Mesendoderm (in vitro differentiated cells): Measurements from ENCODE around the gene CRHR2.

Source experiments
- DNase-seq: peaks from one replicate; pipeline ENCODE4 v3.0.0; 2013
- H2AK5ac ChIP-seq: 2 replicates; pipeline ENCODE4 v1.6.1; 2013; ENCODE audit warnings: low read length, inconsistent platforms
- H2BK120ac ChIP-seq: 2 replicates; pipeline ENCODE4 v1.6.1; 2013; ENCODE audit warnings: low read depth, mild to moderate bottlenecking, low read length, moderate library complexity, mixed read lengths
- H2BK15ac ChIP-seq: replicated peaks from 2 replicates; pipeline ENCODE4 v1.6.1; 2013; ENCODE audit warnings: low read depth, mild to moderate bottlenecking, moderate library complexity
- H2BK5ac ChIP-seq: 2 replicates; pipeline ENCODE4 v1.6.1; 2013; ENCODE audit warnings: low read length, inconsistent platforms
- H3K18ac ChIP-seq: 2 replicates; pipeline ENCODE4 v1.6.1; 2013; ENCODE audit warnings: mild to moderate bottlenecking, low read length, mixed read lengths
- H3K23ac ChIP-seq: one replicate; pipeline ENCODE4 v1.6.1; 2013; ENCODE audit warnings: low read length
- H3K27ac ChIP-seq: 2 replicates; pipeline ENCODE4 v1.5.1; 2013; ENCODE audit warnings: low read depth, mild to moderate bottlenecking, inconsistent platforms, low read length, moderate library complexity
- H3K27me3 ChIP-seq: 2 replicates; pipeline ENCODE4 v1.6.1; 2013; ENCODE audit warnings: low read length, control low read depth, mild to moderate bottlenecking, inconsistent platforms; ENCODE audit not compliant: insufficient read depth, poor library complexity
- H3K36me3 ChIP-seq: 2 replicates; pipeline ENCODE4 v1.6.1; 2013; ENCODE audit warnings: low read length, inconsistent platforms; ENCODE audit not compliant: control insufficient read depth, insufficient read depth
- H3K4ac ChIP-seq: one replicate; pipeline ENCODE4 v1.6.1; 2013; ENCODE audit warnings: low read depth, mild to moderate bottlenecking, low read length, moderate library complexity
- H3K4me1 ChIP-seq: 2 replicates; pipeline ENCODE4 v1.6.1; 2013; ENCODE audit warnings: low read depth, low read length, inconsistent platforms; ENCODE audit not compliant: control insufficient read depth
- H3K4me2 ChIP-seq: 2 replicates; pipeline ENCODE4 v1.6.1; 2013; ENCODE audit warnings: low read length
- H3K4me3 ChIP-seq: 2 replicates; pipeline ENCODE4 v1.5.1; 2013; ENCODE audit warnings: mild to moderate bottlenecking, low read length
- H3K56ac ChIP-seq: one replicate; pipeline ENCODE4 v1.6.1; 2013; ENCODE audit warnings: low read length
- H3K79me1 ChIP-seq: 2 replicates; pipeline ENCODE4 v1.6.1; 2013; ENCODE audit warnings: low read length, inconsistent platforms
- H3K79me2 ChIP-seq: 2 replicates; pipeline ENCODE4 v1.6.1; 2013; ENCODE audit warnings: mild to moderate bottlenecking, low read length; ENCODE audit not compliant: control insufficient read depth, insufficient read depth
- H3K9ac ChIP-seq: 2 replicates; pipeline ENCODE4 v1.6.1; 2013; ENCODE audit warnings: low read length, inconsistent platforms
- H4K5ac ChIP-seq: one replicate; pipeline ENCODE4 v1.6.1; 2013; ENCODE audit warnings: low read length
- H4K8ac ChIP-seq: one replicate; pipeline ENCODE4 v1.6.1; 2013; ENCODE audit warnings: low read depth, mild to moderate bottlenecking, control low read depth, low read length, moderate library complexity
- WGBS: extraction: QIAGEN DNeasy Blood & Tissue Kit; methylation state at CpG from one replicate; pipeline ENCODE4 v1.1.7; 2013; ENCODE audit warnings: low lambda C conversion rate, missing lambda C conversion rate; ENCODE audit not compliant: insufficient coverage; ENCODE audit errors: extremely low coverage; 5-methylcytosine and 5-hydroxymethylcytosine counted together

Gene CRHR2

DNA sequence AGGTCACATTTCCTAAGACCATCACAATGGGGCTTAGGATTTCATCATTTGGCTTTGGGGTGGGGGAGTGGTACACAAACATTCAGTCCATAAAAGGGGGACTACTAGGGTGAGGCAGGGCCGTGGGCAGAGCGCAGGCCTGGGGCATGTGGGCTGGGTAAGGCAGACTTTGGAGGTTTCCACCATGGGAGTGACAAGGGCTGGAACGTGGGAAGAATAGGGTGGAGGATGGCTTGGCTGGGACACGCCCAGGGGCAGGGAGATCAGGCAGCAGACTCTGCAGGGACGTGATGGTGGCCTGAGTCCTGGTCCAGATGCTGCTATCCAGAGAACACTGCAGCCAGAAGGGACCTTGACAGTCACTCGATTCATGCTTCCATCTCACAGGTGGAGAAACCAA lies 24.7 kb upstream of the CRHR2 start:
- H3K18ac ChIP-seq: no peak overlapping the region
- no peak overlapping the region for H3K4me3 ChIP-seq
- H3K27ac ChIP-seq: no peak overlapping the region
- no peak overlapping the region for H3K9ac ChIP-seq
- H3K4ac ChIP-seq: no peak overlapping the region
- H2BK120ac ChIP-seq: no peak overlapping the region
- DNase-seq: no peak
- no peak overlapping the region for H3K56ac ChIP-seq
- H3K27me3 ChIP-seq: no peaks in the 10 kb centered on the region
- H3K4me1 ChIP-seq: no peaks in the 10 kb centered on the region
- H3K36me3 ChIP-seq: no peaks in the 10 kb centered on the region
- no peak overlapping the region for H3K23ac ChIP-seq
- H2BK15ac ChIP-seq: no peak overlapping the region
- H3K79me2 ChIP-seq: no peaks in the 10 kb centered on the region
- H2AK5ac ChIP-seq: no peak overlapping the region
- no CpG with 5 or more reads among the region's 6 CpGs for WGBS
- H3K4me2 ChIP-seq: no peak overlapping the region
- H2BK5ac ChIP-seq: no peak overlapping the region
- no peak overlapping the region for H4K8ac ChIP-seq
- no peak overlapping the region for H4K5ac ChIP-seq
- H3K79me1 ChIP-seq: no peaks in the 10 kb centered on the region

DNA sequence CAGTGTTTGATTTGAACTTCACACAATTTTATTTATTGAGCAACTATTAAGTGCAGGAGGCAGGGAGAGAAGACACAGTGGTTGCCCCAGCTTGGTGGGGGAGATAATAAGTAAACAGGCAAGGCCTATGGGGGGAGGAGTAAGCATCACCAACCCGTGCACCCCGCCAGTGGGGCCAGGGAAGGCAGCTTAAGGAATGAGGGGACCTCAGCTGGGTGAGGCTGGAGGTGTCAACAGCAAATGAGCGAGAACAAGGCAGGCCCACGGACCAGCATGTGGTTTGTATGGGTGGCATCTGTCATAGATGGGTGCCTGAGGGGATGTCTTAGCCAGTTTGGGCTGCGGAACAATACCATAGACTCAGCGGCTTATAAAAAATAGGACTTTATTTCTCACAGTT lies 24.1 kb upstream of the CRHR2 start:
- WGBS: no CpG with 5 or more reads among the region's 6 CpGs
- H3K4me3 ChIP-seq: no peak overlapping the region
- no peak overlapping the region for H3K56ac ChIP-seq
- H3K18ac ChIP-seq: no peak overlapping the region
- H3K27ac ChIP-seq: no peak overlapping the region
- no peaks in the 10 kb centered on the region for H3K27me3 ChIP-seq
- no peak overlapping the region for H3K23ac ChIP-seq
- no peak overlapping the region for H3K4ac ChIP-seq
- no peak overlapping the region for H2BK15ac ChIP-seq
- H3K36me3 ChIP-seq: no peaks in the 10 kb centered on the region
- no peak overlapping the region for H2BK120ac ChIP-seq
- no peaks in the 10 kb centered on the region for H3K79me2 ChIP-seq
- H3K79me1 ChIP-seq: no peaks in the 10 kb centered on the region
- no peak for DNase-seq
- no peak overlapping the region for H4K8ac ChIP-seq
- H2AK5ac ChIP-seq: no peak overlapping the region
- H4K5ac ChIP-seq: no peak overlapping the region
- H3K4me1 ChIP-seq: no peaks in the 10 kb centered on the region
- H3K9ac ChIP-seq: no peak overlapping the region
- H3K4me2 ChIP-seq: no peak overlapping the region
- H2BK5ac ChIP-seq: no peak overlapping the region

DNA sequence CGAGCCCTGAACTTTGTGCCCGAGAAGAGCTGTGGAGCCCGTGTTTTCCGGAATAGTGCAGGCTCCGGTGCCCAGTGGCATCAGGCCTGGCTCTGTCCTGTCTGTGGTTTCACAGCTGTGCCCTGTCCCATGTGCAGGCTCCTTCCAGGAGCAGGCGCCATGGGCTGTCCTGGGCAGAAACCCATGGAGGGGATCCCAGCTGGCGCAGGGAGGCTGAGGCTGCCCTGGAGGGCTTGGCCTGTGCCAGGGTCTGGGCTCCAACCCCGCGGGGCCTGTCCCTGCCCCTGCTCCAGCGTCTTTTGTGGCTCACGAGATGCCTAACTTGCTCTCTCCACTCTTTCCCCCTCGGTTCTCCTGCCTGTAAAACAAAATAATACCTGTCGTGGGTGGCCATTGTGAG lies 23.3 kb upstream of the CRHR2 start:
- Histone ChIP-seq H4K5ac (no peak overlapping the region), H3K9ac (no peak overlapping the region), H3K4me3 (no peak overlapping the region), H2BK5ac (no peak overlapping the region), H3K27me3 (no peaks in the 10 kb centered on the region), H4K8ac (no peak overlapping the region), H3K23ac (no peak overlapping the region), H2AK5ac (no peak overlapping the region), H3K4me2 (no peak overlapping the region), H3K79me1 (no peaks in the 10 kb centered on the region), H3K56ac (no peak overlapping the region), H3K79me2 (no peaks in the 10 kb centered on the region), H3K36me3 (no peaks in the 10 kb centered on the region), H3K27ac (no peak overlapping the region), H2BK120ac (no peak overlapping the region), H3K18ac (no peak overlapping the region), H3K4ac (no peak overlapping the region), H3K4me1 (no peaks in the 10 kb centered on the region), H2BK15ac (no peak overlapping the region)
- no CpG with 5 or more reads among the region's 13 CpGs for WGBS
- DNase-seq: no peak

DNA sequence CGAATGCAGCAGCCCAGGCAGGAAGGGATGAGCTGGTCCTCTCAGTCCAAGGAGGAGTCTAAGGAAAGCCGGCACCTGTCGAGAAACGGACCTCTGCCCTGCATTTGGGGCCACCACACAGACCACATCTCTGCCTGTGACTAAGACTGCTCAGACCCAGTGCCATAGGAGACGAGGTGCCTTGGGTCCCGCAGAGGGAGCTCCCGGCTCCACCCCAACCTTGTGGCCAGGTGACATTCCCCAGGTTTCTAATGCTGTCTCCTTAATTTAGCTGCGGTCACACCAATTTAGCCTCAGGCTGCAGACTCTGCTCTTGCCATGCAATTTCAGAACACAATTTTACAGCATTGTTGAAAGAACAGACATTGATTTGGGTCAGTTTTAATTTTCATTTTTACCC lies 22.8 kb upstream of the CRHR2 start:
- Histone ChIP-seq H2BK120ac (no peak overlapping the region), H3K4me2 (no peak overlapping the region), H3K79me2 (no peaks in the 10 kb centered on the region), H2BK15ac (no peak overlapping the region), H2BK5ac (no peak overlapping the region), H3K9ac (no peak overlapping the region), H3K4me1 (no peaks in the 10 kb centered on the region), H3K27ac (no peak overlapping the region), H2AK5ac (no peak overlapping the region), H4K8ac (no peak overlapping the region), H3K27me3 (no peaks in the 10 kb centered on the region), H4K5ac (no peak overlapping the region), H3K36me3 (no peaks in the 10 kb centered on the region), H3K79me1 (no peaks in the 10 kb centered on the region), H3K4ac (no peak overlapping the region), H3K18ac (no peak overlapping the region), H3K56ac (no peak overlapping the region), H3K4me3 (no peak overlapping the region), H3K23ac (no peak overlapping the region)
- DNase-seq: no peak
- no CpG with 5 or more reads among the region's 8 CpGs for WGBS

DNA sequence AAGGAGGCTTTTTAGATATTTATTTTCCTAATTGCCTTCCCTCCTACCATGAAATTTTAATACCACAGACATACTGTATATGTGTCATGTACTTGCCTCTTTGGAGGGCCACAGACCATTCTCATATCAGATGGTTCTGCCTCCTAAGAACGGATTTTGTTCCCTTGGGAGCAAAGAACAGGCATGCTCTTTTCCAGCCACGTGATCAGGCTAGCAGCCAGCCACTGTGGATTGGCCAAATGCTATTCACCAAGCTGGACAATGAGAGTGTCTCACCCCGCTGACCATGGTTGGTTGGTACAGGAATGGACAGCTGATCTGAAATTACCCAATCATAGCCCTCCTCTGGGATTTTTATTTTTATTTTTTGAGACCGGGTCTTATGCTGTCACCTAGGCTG lies 21.5 kb upstream of the CRHR2 start:
- Histone ChIP-seq H3K23ac (no peak overlapping the region), H4K8ac (no peak overlapping the region), H3K4me1 (no peaks in the 10 kb centered on the region), H2BK120ac (no peak overlapping the region), H3K4me3 (no peak overlapping the region), H3K4me2 (no peak overlapping the region), H3K56ac (no peak overlapping the region), H3K36me3 (no peaks in the 10 kb centered on the region), H3K79me1 (no peaks in the 10 kb centered on the region), H3K27ac (no peak overlapping the region), H2AK5ac (no peak overlapping the region), H2BK5ac (no peak overlapping the region), H3K4ac (no peak overlapping the region), H3K79me2 (no peaks in the 10 kb centered on the region), H4K5ac (no peak overlapping the region), H3K9ac (no peak overlapping the region), H3K18ac (no peak overlapping the region), H3K27me3 (no peaks in the 10 kb centered on the region), H2BK15ac (no peak overlapping the region)
- no CpG with 5 or more reads among the region's 4 CpGs for WGBS
- no peak for DNase-seq

DNA sequence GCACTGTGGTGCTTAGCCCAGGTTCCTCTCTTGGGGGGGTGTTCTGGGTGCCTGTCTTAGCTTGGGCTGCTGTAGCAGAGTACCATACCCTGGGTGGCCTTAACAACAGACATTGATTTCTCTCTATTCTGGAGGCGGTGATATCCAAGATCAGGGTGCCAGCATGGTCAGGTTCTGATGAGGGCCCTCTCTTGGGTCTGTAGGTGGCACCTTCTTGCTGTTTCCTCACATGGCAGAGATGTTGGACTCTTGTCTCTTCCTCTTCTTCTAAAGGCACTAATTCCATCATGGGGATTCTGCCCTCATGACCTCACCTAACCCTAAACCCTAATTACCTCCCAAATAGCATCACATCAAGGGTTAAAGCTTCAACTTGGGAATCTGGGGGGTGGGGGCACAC lies 19.9 kb upstream of the CRHR2 start:
- Histone ChIP-seq H3K4me1 (no peaks in the 10 kb centered on the region), H2AK5ac (no peak overlapping the region), H3K27me3 (no peaks in the 10 kb centered on the region), H3K36me3 (no peaks in the 10 kb centered on the region), H2BK15ac (no peak overlapping the region), H3K79me2 (no peaks in the 10 kb centered on the region), H3K27ac (no peak overlapping the region), H3K23ac (no peak overlapping the region), H4K8ac (no peak overlapping the region), H3K56ac (no peak overlapping the region), H3K4ac (no peak overlapping the region), H2BK5ac (no peak overlapping the region), H2BK120ac (no peak overlapping the region), H4K5ac (no peak overlapping the region), H3K18ac (no peak overlapping the region), H3K4me3 (no peak overlapping the region), H3K4me2 (no peak overlapping the region), H3K79me1 (no peaks in the 10 kb centered on the region), H3K9ac (no peak overlapping the region)
- WGBS: no CpG with 5 or more reads among the region's 1 CpG
- peak; percentile 40 for DNase-seq
